ENCODE results near the gene ABCC8. TPM values are rescaled to one million over a fixed set of nuclear protein-coding genes. Genes with fewer than 3 reads are reported as not detected.

Gene ABCC8
- total RNA-seq, 6 experiments from 2014 or later, result not detected

- Mint-ChIP-seq H3K4me3 (no peak overlapping the region), H3K9me3 (no peaks in the 10 kb centered on the region), H3K27ac (no peak overlapping the region), H3K4me1 (ENCODE audit: low read depth) (no peaks in the 10 kb centered on the region), H3K36me3 (ENCODE audit: low read depth) (no peaks in the 10 kb centered on the region), H3K27me3 (ENCODE audit: insufficient read depth) (peaks cover 48% of the 10 kb centered on the region)
- no peak for TF ChIP-seq CTCF (IDR thresholded peaks at IDR 0.05)
- no peak for DNase-seq
These were observed 52.9 kb downstream of the ABCC8 start for GRCh38 chr11:17423533-17424310.

GRCh38 chr11:17421781-17422180, 54.9 kb downstream of the ABCC8 start:
- Mint-ChIP-seq H3K27ac (no peak overlapping the region), H3K27me3 (ENCODE audit: insufficient read depth) (peaks cover 57% of the 10 kb centered on the region), H3K4me3 (no peak overlapping the region), H3K4me1 (ENCODE audit: low read depth) (no peaks in the 10 kb centered on the region), H3K36me3 (ENCODE audit: low read depth) (no peaks in the 10 kb centered on the region), H3K9me3 (no peaks in the 10 kb centered on the region)
- no peak for DNase-seq
- TF ChIP-seq CTCF (IDR thresholded peaks at IDR 0.05), result no peak

- no peak for DNase-seq
- Mint-ChIP-seq H3K36me3 (ENCODE audit: low read depth) (no peaks in the 10 kb centered on the region), H3K9me3 (no peaks in the 10 kb centered on the region), H3K4me3 (no peak overlapping the region), H3K27ac (no peak overlapping the region), H3K4me1 (ENCODE audit: low read depth) (no peaks in the 10 kb centered on the region), H3K27me3 (ENCODE audit: insufficient read depth) (peaks cover 58% of the 10 kb centered on the region)
- no peak for TF ChIP-seq CTCF (IDR thresholded peaks at IDR 0.05)
These were observed 58.1 kb downstream of the ABCC8 start for GRCh38 chr11:17418444-17419081.

- Mint-ChIP-seq H3K27ac (no peak overlapping the region), H3K36me3 (ENCODE audit: low read depth) (no peaks in the 10 kb centered on the region), H3K4me1 (ENCODE audit: low read depth) (no peaks in the 10 kb centered on the region), H3K9me3 (no peaks in the 10 kb centered on the region), H3K4me3 (no peak overlapping the region), H3K27me3 (ENCODE audit: insufficient read depth) (peaks cover 57% of the 10 kb centered on the region)
- TF ChIP-seq CTCF (IDR thresholded peaks at IDR 0.05), result no peak
- DNase-seq, result no peak
These were observed 60.2 kb downstream of the ABCC8 start for GRCh38 chr11:17416492-17416891.

GRCh38 chr11:17415523-17416104, 61.0 kb downstream of the ABCC8 start:
- TF ChIP-seq CTCF (IDR thresholded peaks at IDR 0.05), result no peak
- Mint-ChIP-seq H3K9me3 (no peaks in the 10 kb centered on the region), H3K27ac (no peak overlapping the region), H3K4me3 (no peak overlapping the region), H3K4me1 (ENCODE audit: low read depth) (no peaks in the 10 kb centered on the region), H3K36me3 (ENCODE audit: low read depth) (no peaks in the 10 kb centered on the region), H3K27me3 (ENCODE audit: insufficient read depth) (peaks cover 56% of the 10 kb centered on the region)
- no peak for DNase-seq

Data from HFFc6 (cell line).